HG02840 (cell line): ENCODE results near the gene ISCU.
"Not testable (repeated sequence)": the region's sequence is repeated elsewhere in the genome, so short reads cannot be mapped to it uniquely, and the experiment has no call there.

ENCODE experiments used
- ATAC-seq: cut with Tn5 transposase; IDR thresholded peaks from one replicate; pipeline ENCODE4 v1.9.1; 2021; ENCODE audit warnings: mild to moderate bottlenecking, moderate library complexity, moderate number of reproducible peaks; ENCODE audit not compliant: unreplicated experiment, low FRiP score

Gene ISCU

DNA sequence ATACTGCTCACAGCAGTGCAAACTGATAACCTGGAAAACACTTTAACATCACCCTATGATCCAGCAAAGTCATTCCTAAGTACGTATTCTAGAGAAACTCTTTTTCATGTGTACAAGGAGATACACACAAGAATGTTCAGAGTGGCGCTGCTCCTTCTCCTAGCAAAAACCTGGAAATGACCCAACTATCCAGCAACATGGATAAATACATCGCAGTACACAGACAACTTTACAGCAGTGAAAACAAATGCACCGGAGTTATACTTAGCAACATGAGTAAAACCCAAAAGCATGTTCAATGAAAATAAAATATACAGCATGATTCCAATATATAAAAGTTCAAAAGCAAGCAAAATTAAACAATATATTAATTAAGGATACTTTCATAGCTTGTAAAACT, 20.1 kb upstream of the ISCU start:
- no peak for ATAC-seq

DNA sequence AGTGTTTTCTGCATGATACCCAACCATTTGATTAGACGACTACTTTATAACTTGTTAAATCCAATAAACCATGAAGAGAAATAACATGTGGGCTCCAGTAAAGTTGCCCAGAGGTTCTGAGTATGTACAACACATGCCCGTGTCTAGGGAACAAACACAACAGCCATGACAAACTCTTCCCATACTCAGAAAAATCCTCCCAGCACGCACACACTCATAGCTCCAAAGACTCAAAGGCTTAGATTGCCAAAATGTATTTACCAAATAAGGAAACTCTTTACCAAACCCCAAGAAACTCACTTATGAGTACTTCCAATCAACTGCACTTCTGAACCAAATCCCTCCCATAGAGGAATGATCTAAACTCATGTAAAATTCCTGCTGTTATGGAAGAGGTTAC, 18.7 kb upstream of the ISCU start:
- ATAC-seq, result no peak

DNA sequence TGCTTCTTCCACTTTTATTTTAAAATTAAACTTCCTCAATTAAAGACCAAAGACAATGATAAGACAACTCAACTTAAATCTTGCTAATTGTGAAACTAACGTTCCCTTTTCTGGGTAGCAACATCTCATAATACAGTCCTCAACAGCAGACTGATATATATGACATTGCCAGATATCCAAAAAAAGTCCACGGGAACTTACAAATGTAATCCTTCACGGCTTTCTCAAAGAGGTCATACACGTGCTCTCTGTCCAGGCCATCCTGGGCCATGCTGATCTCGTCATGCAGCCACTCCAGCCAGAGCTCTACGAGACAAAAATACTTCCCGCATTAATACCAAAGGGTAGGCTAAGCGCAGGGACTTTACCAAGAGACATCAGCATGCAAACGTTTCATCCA, 14.7 kb upstream of the ISCU start:
- ATAC-seq, result no peak

DNA sequence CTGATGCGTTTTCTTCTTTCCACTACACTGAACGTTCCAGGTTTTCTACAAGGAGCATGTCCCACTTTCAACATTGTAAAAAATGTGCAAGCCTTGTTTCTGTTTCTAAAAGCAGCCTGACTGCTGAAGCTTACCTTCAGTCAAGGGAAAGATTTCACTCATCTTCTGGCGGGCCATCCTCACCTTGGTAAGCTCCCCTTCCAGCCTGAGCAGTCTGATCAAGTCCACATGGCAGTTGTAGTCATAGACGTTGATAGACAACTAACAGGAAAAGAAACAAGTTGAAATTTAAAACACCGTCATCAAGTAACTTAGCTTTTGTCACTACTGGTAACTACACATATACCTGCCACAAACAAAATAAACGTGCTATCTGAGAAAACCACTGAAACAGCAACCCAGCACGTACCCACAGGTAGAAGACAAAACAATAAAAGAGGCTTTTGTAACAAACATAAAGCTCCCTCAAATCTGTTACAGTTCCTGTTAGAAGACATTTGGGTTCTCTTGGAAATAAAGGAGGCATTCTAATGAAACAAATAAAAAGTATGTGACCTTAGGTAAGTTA, 13.4 kb upstream of the ISCU start:
- ATAC-seq, result no peak

DNA sequence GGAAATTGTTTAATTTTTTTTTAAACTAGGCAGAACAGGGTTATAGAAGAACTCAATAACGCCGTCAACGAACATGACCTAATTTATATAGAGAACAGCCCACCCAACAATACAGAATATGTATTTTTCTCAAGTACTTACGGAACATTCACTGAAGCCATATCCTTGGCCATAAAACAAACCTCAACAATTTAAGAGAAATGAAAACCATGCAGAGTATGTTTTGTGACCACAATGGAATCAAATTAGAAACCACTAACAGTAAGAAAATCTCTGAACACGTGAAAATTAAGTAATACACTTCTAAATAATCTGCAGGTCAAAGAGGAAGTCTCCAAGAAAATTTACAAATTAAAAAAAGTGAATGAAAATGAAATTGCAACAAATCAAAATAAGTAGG, 10.9 kb upstream of the ISCU start:
- no peak for ATAC-seq

DNA sequence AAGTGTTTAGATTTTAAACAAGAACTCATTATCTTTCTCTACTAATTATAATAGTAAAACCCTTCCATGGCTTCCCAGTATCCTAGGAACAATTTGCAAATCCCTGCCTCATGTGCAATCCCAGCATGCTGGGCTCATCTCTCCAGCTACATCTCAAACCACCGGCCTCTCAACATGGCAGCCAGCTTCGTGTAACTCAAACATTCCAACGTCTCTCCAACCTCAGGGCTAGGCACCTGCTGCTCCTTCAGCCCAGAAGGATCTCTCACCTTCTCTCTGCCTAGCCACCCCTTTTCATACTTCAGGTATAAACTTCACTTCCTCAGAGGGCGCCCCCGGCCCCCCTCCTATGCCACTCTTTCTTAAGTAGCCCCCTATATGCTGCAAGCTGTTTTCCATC, 8.6 kb upstream of the ISCU start:
- ATAC-seq, result no peak

DNA sequence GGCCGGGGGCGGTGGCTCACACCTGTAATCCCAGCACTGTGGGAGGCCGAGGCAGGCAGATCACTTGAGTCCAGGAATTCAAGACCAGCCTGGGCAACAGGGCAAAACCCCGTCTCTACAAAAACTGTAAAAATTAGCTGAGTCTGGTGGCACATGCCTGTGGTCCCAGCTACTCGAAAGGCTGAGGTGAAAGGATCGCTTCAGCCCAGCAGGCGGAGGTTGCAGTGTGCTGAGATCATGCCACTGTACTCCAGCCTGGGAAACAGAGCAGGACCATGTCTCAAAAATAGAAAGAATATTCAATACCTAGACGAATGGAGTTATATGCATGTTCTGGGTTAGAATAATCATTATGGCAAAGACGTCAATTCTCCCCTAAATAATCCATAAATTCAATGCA, 7.0 kb upstream of the ISCU start:
- not testable (repeated sequence) for ATAC-seq

DNA sequence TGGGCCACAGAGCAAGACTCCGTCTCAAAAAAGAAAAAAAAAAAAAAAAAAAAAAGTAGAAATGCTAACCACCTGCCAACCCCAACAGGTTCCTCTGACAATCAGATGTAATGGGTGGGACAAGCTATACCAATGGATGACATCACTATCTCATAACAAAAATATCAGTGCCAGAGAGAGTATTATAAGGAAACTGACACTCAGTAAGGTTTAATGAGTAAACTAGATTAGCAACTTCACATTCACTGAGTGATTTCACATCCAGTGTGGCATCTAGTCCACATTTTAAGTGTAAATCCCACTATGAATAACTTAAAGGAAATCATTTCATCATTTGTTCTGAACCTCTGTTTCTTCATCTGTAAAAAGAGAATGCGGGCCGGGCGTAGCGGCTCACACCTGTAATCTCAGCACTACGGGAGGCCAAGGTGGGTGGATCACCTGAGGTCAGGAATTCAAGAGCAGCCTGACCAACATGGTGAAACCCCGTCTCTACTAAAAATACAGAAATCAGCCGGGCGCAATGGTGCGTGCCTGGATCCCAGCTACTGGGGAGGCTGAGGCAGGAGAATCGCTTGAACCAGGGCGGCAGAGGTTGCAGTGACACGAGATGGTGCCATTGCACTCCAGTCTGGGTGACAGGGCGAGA, 3.3 kb upstream of the ISCU start:
- no peak for ATAC-seq

DNA sequence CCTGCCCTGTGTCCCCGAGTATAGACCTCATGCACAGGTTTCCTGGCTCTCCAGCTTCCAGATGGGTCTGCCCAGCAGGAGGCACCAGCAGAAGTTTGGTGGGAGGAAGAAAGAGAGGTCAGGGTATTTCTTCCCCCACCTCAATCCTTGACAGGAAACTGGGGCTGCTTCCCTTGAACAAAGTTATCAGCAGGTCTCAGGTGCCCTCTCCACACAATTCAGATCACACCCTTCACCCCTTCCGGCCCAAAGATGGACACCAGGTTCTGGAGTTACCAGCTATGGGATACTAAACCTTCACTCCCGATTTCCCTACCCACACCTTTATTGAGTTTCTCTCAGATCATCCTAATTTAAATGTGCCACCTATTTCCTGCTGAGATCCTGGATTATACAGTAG, 2.6 kb upstream of the ISCU start:
- ATAC-seq, result no peak

DNA sequence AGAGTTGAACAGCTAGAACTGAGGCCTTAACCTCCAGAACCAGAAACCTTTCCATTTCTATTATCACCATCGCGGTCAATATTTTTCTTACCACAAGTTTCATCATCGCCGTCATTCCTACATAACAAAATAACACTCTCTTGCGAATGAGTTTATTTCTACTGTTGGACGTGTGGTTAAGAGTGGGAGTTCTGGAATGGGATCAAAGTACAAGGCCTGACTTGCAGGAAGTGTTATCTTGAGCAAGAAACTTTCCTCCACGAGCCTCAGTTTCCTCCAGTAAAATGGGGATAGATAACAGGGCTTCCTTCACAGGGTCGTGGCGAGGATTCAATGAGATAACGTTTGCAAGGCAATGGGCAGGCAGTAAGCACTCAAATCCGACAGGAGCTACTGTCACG, 2.1 kb upstream of the ISCU start:
- ATAC-seq, result no peak

DNA sequence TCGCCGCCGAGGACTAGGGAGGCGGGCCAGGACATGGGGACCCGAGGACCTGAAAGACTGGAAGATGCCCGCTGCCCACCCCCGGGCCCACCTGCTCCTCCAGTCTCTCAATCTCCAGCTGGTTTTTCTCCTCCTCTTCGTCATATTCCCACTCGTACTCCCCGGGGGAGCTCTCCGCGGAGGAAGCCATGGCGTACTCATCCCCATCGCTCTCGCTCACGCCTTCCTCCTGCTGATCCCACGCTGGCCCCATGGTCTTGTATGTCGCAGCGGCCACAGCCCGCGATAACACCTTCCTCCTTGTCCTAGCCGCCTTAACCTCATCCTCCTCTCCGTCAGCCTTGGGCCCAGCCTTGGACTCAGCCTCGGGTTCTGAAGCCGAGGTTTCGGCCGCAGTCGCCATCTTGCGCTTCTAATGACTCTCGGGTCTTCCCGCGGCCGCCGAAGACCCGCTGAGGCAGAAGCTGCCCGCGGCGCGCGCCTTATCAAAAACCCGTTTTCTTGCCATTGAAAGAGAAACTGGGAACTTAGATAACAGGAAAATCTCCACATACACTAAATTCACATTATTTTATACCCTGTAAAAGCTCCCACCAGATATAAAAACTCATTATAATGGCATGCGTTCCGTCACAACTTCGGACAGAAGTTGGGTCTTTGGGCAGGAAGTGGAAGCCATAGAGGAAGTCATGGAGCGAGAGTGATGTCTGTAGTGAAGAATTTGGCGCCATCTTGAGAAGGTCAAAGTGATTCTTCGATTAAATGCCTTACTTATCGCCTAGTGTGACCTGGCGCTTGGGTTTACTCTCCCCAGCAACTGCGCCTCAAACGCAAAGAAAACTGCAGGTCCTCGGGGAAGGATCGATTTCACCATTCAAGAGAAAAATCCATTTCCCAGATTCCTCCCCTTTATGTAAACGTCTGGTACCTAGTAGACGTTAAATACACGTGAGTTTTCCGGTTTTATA, 1.4 kb upstream of the ISCU start, which contains the start of gene SART3:
Gene SART3, minus strand, starts transcription at position 422 of the 968 bp plus-strand sequence. Its CDS starts 19 bp downstream, at position 403.
- ATAC-seq, result peak; percentile 36

DNA sequence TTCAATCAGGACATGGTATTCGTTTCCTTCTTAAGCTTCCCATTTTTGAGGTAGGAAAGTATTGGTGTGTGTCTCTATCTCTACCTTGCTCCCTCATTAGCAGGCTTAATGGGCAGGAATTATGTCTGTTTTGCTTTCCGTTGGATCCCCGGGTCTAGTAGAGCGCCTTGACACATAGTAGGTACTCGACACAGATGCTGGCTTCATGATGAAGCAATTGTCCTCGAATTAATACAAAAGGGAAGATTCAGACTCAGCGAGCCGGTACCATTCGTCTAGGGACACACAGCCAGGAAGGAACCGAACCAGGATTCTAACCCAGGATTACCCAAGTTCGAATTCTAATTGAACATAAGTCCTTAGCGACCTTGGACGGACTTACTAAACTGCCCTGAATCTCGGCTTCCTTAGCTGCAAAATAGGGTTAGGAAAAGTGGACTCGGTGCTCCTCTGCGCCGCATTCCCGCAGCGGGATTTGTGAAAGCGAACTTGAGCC, 496 bp upstream of the ISCU start:
- ATAC-seq, result peak; percentile 2

DNA sequence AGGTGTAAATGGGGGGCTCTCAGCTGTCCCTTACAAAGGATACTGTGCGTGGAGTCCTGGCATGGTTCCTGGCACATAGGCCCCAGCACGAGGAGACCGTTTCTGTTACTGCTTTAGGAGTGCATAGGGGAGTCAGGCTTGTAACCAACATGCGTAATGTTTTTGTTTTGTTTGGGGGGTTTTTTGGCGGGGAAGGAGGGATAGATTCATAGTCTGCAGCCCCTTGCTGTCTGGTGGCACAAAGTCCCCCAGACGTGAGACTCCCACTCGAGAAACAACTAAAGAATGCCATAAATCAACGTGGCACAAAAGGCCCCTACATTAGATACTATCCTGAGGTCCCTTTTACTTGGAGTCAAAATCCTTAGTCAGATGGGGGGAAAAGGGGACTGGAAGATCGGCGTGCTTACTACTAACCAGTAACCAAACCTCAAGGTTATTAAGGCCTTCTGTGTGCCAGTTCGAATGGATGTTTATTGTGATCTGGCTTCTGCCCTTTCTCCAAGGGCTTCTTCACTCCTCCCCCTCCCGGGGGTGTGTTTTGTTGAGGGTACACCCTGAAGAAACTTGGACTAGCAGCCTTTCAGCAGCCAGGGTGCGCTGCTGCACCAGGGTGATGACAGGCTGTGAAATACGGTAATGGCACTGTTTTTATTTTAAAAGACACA, 874 bp downstream of the ISCU start:
- no peak for ATAC-seq

DNA sequence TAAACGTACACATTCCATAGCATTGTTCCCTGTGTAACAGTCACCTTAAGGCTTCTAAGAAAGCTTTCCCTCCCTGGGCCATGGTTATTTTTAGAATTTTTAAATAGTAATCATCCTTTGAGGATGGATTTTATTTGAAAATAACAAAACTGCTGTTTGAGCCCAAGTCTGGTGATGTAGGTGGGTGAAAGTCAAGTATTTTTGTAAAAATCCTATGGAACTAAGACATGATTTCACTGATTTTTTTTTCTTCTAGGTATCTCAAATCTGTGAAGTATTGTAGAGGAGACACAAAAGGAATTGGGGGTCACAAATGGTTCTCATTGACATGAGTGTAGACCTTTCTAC, 1.4 kb downstream of the ISCU start:
- no peak for ATAC-seq

DNA sequence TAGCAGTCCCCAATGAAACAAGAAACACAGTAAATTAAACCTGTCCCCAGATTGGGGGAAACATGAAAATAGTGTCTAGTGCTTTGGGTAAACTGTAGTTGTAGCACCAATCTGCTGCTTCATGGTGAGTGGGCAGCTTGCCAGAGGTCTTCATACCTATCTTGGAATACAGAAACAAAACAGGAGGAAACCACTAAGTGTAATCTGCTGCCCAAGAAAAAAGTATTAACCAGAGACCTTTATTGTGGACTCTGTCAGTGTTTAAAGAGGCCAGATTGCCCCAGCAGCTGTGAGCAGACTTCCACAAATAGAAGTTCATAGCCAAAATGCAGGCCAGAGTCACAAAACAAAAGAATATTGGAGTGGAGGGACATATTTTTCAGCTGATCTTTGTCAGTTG, 2.3 kb downstream of the ISCU start:
- no peak for ATAC-seq

DNA sequence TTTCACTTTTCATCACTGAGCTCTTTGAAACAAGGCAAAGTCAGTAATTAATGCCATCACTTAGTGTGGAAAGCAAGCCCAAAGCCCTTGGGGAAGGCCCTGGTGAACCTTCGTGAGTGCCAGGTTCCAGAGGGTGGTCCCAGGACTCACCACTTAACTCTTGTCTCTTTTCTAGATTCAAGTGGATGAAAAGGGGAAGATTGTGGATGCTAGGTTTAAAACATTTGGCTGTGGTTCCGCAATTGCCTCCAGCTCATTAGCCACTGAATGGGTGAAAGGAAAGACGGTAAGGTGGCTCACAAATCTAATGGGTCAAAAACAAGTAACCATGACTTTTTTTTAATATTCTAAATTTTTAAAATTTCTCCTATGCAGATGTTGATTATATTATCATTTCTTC, 2.8 kb downstream of the ISCU start:
- no peak for ATAC-seq

DNA sequence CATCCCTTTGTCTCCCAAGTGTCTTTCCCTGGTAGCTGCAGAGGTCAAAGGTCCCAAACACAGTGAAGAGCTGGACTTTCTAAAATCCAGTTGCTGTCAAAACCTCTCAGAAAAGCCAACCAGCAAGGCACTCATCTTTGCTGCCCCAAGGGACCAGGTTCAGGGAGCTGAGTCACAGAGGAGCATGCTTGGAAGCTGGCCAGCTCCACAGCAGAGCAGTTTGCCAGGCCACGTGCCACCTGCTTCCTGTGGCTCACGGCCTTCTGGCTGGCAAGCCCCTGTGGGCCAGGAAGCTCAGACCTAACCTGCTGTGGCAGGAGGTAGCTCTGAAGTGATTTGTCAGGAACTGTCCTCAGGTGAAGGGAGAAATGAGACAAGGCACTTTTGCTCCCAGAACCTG, 3.6 kb downstream of the ISCU start:
- ATAC-seq, result no peak

DNA sequence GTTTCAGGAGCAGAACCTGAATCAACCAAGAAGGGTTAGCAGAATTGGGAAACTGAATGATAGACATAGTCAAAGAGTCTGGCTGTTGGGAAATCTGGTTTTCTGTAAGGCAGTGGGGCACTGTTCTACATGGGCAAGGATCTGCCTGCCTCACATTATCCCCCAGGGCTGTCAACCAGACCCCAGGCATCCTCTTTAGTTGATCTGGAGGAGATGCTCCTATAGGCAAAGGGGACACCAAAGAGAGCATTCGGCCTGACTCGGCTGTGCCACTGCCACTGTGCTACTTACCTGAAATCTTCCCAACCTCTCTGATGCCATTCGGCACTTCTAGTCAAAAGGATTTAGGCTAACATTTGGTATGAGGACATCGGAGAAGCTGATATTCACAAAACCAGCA, 4.1 kb downstream of the ISCU start:
- no peak for ATAC-seq

DNA sequence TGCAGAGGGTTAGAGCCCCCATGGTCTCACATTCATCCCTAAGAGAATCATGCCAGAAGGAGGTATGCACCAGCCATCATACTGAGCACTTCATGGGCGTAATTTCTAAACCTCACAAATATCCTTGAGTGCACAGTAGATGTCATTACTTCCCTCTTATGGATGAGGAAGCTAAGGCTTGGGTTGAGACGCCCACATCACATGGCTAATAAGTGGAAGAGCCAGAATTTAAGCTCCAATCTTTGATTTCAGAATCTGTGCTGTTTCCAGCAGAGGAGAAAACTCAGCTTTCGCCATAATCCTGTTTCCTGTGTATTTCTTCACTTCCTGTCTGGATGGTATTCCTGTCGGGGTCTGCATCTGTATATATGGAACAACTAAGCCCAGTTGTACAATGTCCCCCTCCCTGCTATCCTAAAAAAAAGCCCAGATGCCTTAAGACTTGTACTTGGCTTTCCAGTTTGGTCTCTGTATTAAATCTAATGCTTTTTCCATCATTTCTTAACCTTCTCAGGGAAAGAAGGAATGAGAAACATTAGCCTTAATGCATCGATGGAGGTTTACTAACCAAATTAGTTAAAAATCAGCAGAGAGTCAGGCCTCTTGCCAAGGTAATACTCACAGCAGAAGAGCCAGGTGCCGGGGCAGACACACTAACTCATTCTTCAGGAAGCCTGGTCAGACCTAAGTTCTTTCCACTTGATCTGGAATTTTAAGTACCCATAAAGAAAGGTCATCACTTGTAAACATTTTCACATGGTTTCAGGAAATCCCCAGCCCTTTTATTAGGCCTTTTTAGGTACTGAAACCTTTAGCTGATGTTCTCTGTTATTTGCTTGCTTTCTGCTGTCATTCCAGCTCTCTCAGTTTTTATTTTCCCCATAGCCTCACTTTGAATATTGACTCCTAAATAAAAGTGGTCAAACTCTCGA, 5.3 kb downstream of the ISCU start:
- no peak for ATAC-seq
